HepG2 (cell line): ENCODE results near the gene PHAX. TPM values are rescaled to one million over a fixed set of nuclear protein-coding genes. Genes with fewer than 3 reads are reported as not detected.
"Not testable (repeated sequence)": the region's sequence is repeated elsewhere in the genome, so short reads cannot be mapped to it uniquely, and the experiment has no call there.

Experiments
- ATAC-seq: fragments of 200-7000 bp; cut with Tn5 transposase; 3 replicates; pipeline ENCODE4 v1.9.1; 2020; ENCODE audit warnings: mild to moderate bottlenecking, moderate library complexity
- BruUV-seq: library from RNA; stranded (reverse); fragments of 400-500 nt; replicated peaks from 2 replicates; lab custom pipeline; 2021; lab: Mats Ljungman, UMichigan
- CTCF ChIA-PET: fragments of 300-600 bp; formaldehyde crosslinking; extraction: SDS; loops from one replicate; lab custom pipeline; 2021; ENCODE audit warnings: low total read pairs, inconsistent platforms, low intra/inter-chr PET ratio; lab: Yijun Ruan, JAX
- POLR2A ChIA-PET: fragments of 350-600 bp; sonication (Branson Sonifier 250); formaldehyde crosslinking; loops from one replicate; lab custom pipeline; 2020; ENCODE audit warnings: antibody characterized with exemption, inconsistent platforms; lab: Yijun Ruan, JAX
- DNase-seq: peaks from one replicate; pipeline ENCODE4 v3.0.0-alpha.2; 2015; ENCODE audit warnings: low spot score
- FAIRE-seq: peaks from 3 replicates; lab custom pipeline; 2011; peaks lifted over from hg19 to GRCh38; lab: Jason Lieb, UNC
- H2AFZ ChIP-seq: one replicate; pipeline ENCODE4 v1.6.1; 2011; ENCODE audit warnings: low read length, inconsistent platforms
- H3K27ac ChIP-seq: fragments of 300-600 bp; 3 replicates; pipeline ENCODE4 v1.8.0; 2011; ENCODE audit warnings: mixed run types, mild to moderate bottlenecking, mixed read lengths, low read length, inconsistent platforms; ENCODE audit not compliant: insufficient read depth; ENCODE audit errors: extremely low read length
- H3K27me3 ChIP-seq, 2 experiments: fragments of 200-600 bp in 1 of 2; 2 replicates in 1 of 2; 3 replicates in 1 of 2; pipeline versions ENCODE4 v1.6.0 to v1.8.0; 2011; ENCODE audit warnings: low read length in 2 of 2, mild to moderate bottlenecking in 2 of 2, moderate library complexity in 2 of 2, inconsistent platforms in 1 of 2; ENCODE audit not compliant: insufficient read depth in 2 of 2, control insufficient read depth in 1 of 2
- H3K36me3 ChIP-seq, 2 experiments: fragments of 200-600 bp in 1 of 2; replicated peaks in 1 of 2; 2 replicates in 1 of 2; 3 replicates in 1 of 2; pipeline versions ENCODE4 v1.5.1 to v1.8.0; 2011; ENCODE audit warnings: low read length in 2 of 2, inconsistent platforms in 1 of 2; ENCODE audit not compliant: insufficient read depth in 2 of 2, control insufficient read depth in 1 of 2
- H3K4me1 ChIP-seq: 2 replicates; pipeline ENCODE4 v1.5.1; 2012; ENCODE audit warnings: low read length, inconsistent platforms; ENCODE audit not compliant: insufficient read depth
- H3K4me2 ChIP-seq: 2 replicates; pipeline ENCODE4 v1.6.0; 2011; ENCODE audit warnings: low read depth, low read length, inconsistent platforms
- H3K4me3 ChIP-seq, 3 experiments: fragments of 200-600 bp in 1 of 3; sonication (generic), shearing (Covaris generic) in 1 of 3; replicated peaks in 1 of 3; 2 replicates each; pipeline ENCODE4 v1.5.1; 2011 to 2016; ENCODE audit warnings: low read length in 3 of 3, inconsistent platforms in 2 of 3, low read depth in 2 of 3, mild to moderate bottlenecking in 2 of 3, control low read depth in 1 of 3, mixed read lengths in 1 of 3; ENCODE audit not compliant: insufficient read depth in 1 of 3
- H3K79me2 ChIP-seq: one replicate; pipeline ENCODE4 v1.6.1; 2011; ENCODE audit warnings: low read length, inconsistent platforms; ENCODE audit not compliant: insufficient read depth
- H3K9ac ChIP-seq: 2 replicates; pipeline ENCODE4 v1.6.0; 2011; ENCODE audit warnings: mild to moderate bottlenecking, low read depth, low read length, inconsistent platforms; ENCODE audit not compliant: insufficient read depth
- H3K9me3 ChIP-seq: 2 replicates; pipeline ENCODE4 v1.5.1; 2012; ENCODE audit warnings: mild to moderate bottlenecking, low read length
- H4K20me1 ChIP-seq: 2 replicates; pipeline ENCODE4 v1.6.0; 2011; ENCODE audit warnings: inconsistent platforms, mild to moderate bottlenecking, low read length, moderate library complexity; ENCODE audit not compliant: insufficient read depth
- ELF3 ChIP-seq: IDR thresholded peaks from 2 replicates; pipeline ENCODE4 v1.6.1; 2016; ENCODE audit warnings: missing genetic modification reagents, missing compliant biosample characterization
- ZNF230 ChIP-seq: sonication (generic); formaldehyde crosslinking; IDR thresholded peaks from 2 replicates; pipeline ENCODE4 v1.4.0; 2020; ENCODE audit warnings: mild to moderate bottlenecking, missing genetic modification reagents
- WGBS: methylation state at CpG from one replicate; pipeline ENCODE4 v1.1.6; 2017; ENCODE audit warnings: low lambda C conversion rate; 5-methylcytosine and 5-hydroxymethylcytosine counted together
- in situ Hi-C: cut with HindIII; loops from 2 replicates; pipeline ENCODE4 v1.10.0; 2017; ENCODE audit warnings: low pct_unique_long_range_greater_than_20kb; ENCODE audit not compliant: extremely low pct_ligation_motif_present
- intact Hi-C: fragments of 100-400 bp; cut with micrococcal nuclease; formaldehyde crosslinking; loops from one replicate; pipeline ENCODE4 v1.10.0; 2022; ENCODE audit not compliant: unreplicated experiment
- polyA plus RNA-seq, 8 experiments: library from polyadenylated mRNA; depleted of rRNA in 3 of 8; stranded (reverse) in 7 of 8; unstranded in 1 of 8; fragments of >200 nt; fragmentation: Illumina TruSeq in 4 of 8; extraction: Trizol in 4 of 8; gene quantifications; 2 replicates each; pipeline versions ENCODE4 v1.2.1 to v1.2.3, GENCODE V29; 2011 to 2016; ENCODE audit warnings: low read depth in 4 of 8, missing spikeins in 1 of 8, mixed read lengths in 1 of 8; ENCODE audit not compliant: insufficient read depth in 1 of 8
- total RNA-seq, 5 experiments: library from RNA; depleted of rRNA; stranded (reverse); fragments of >200 nt; fragmentation: Illumina TruSeq; extraction: Trizol; gene quantifications; 2 replicates each; pipeline ENCODE4 v1.2.3, GENCODE V29; 2016; ENCODE audit warnings: low read depth in 1 of 5

The PHAX gene
- total and polyA plus RNA-seq, 2 of the 13 experiments (the other 11 are each of a cell fraction or from before 2014, with no cell fraction given), result 20.0 to 59.7 TPM

- 2% methylated on average over 2 of the region's 2 CpGs for WGBS
- FAIRE-seq, result no peak
- no peak overlapping the region for H2AFZ ChIP-seq
- H3K27me3 ChIP-seq, result no peaks in the 10 kb centered on the region
- peak overlapping the region; percentile 39; the same call in 1 of the 2 replicates for H3K4me2 ChIP-seq
- POLR2A ChIA-PET, result no interaction called here
- intact Hi-C loops (no loop called here), in situ Hi-C loops (loop anchor here (25.0 kb wide), 1 partner anchor 373 kb away; the partner anchor contains the start of gene MARCHF3)
- peaks cover 12% of the 10 kb centered on the region for H3K4me1 ChIP-seq
- no TSS peak for BruUV-seq
- no peak overlapping the region for H3K9ac ChIP-seq
- H4K20me1 ChIP-seq, result no peaks in the 10 kb centered on the region
- no peaks in the 10 kb centered on the region for H3K79me2 ChIP-seq
- CTCF ChIA-PET, result interaction anchor here (0.7 kb wide), 1 partner anchor 46 kb away, joined by 3 read pairs; no protein-coding TSS in a partner anchor
- peak; percentile 17; the same call in 1 of the 2 replicates for TF ChIP-seq ELF3
- no peak for TF ChIP-seq ZNF230 (CRISPR knock-in tag)
- H3K4me3 ChIP-seq, result no peak overlapping the region
- DNase-seq, result no peak
- H3K27ac ChIP-seq, result no peak overlapping the region
- no peaks in the 10 kb centered on the region for H3K36me3 ChIP-seq
- no peaks in the 10 kb centered on the region; the same call in 1 of the 2 replicates for H3K9me3 ChIP-seq
- ATAC-seq, result no peak; the same call in 2 of the 3 replicates
Measured at GRCh38 chr5:126664586-126664985, 63.8 kb downstream of the PHAX start.

- BruUV-seq, H3K9me3 ChIP-seq, POLR2A ChIA-PET, FAIRE-seq, H4K20me1 ChIP-seq, H3K36me3 ChIP-seq, H3K4me2 ChIP-seq, CTCF ChIA-PET, intact Hi-C loops, DNase-seq, H3K9ac ChIP-seq, H3K79me2 ChIP-seq, H3K27me3 ChIP-seq, ATAC-seq, H3K4me3 ChIP-seq, H3K27ac ChIP-seq, H2AFZ ChIP-seq: not testable (repeated sequence)
- peaks cover 17% of the 10 kb centered on the region for H3K4me1 ChIP-seq
- WGBS, result 0% methylated on average over 1 of the region's 1 CpG
- in situ Hi-C loops, result loop anchor here (25.0 kb wide), 1 partner anchor 367 kb away; the partner anchor contains the start of gene MARCHF3
Measured at GRCh38 chr5:126670109-126670508, 69.4 kb downstream of the PHAX start.

GRCh38 chr5:126671681-126672080 is 70.9 kb downstream of the PHAX start:
- H3K9me3 ChIP-seq, H3K4me3 ChIP-seq, H3K4me2 ChIP-seq, H2AFZ ChIP-seq, H4K20me1 ChIP-seq, H3K36me3 ChIP-seq, FAIRE-seq, H3K9ac ChIP-seq, H3K79me2 ChIP-seq, BruUV-seq, DNase-seq, ATAC-seq, H3K27me3 ChIP-seq, H3K27ac ChIP-seq, POLR2A ChIA-PET, CTCF ChIA-PET, intact Hi-C loops: not testable (repeated sequence)
- H3K4me1 ChIP-seq, result peaks cover 29% of the 10 kb centered on the region
- 29% methylated on average over 3 of the region's 3 CpGs for WGBS
- in situ Hi-C loops, result loop anchor here (25.0 kb wide), 1 partner anchor 366 kb away; the partner anchor contains the start of gene MARCHF3
